ENCODE measurements around the gene PDE4B.

- TF ChIP-seq POLR2A (IDR thresholded peaks at IDR 0.05): no peak
- no peak for TF ChIP-seq EP300 (IDR thresholded peaks at IDR 0.05)
- TF ChIP-seq CTCF (IDR thresholded peaks at IDR 0.05): no peak
Measured at GRCh38 chr1:66168467-66168887, 375.8 kb downstream of the PDE4B start.
